IPS-20b (cell line): Measurements from ENCODE around the gene EVL.

Source experiments
- H3K27ac ChIP-seq: one replicate; pipeline ENCODE4 v1.5.1; 2013; ENCODE audit warnings: low read length
- H3K27me3 ChIP-seq: 2 replicates; pipeline ENCODE4 v1.6.1; 2013; ENCODE audit warnings: mild to moderate bottlenecking, low read length, inconsistent platforms; ENCODE audit not compliant: insufficient read depth
- H3K36me3 ChIP-seq: 2 replicates; pipeline ENCODE4 v1.6.1; 2013; ENCODE audit warnings: low read depth, mild to moderate bottlenecking, inconsistent platforms, low read length, moderate library complexity; ENCODE audit not compliant: insufficient read depth
- H3K4me1 ChIP-seq: 2 replicates; pipeline ENCODE4 v1.6.1; 2013; ENCODE audit warnings: mild to moderate bottlenecking, control low read depth, inconsistent platforms, low read length, moderate library complexity; ENCODE audit not compliant: insufficient read depth
- H3K4me3 ChIP-seq: 2 replicates; pipeline ENCODE4 v1.5.1; 2013; ENCODE audit warnings: mild to moderate bottlenecking, low read length, inconsistent platforms
- H3K9ac ChIP-seq: 2 replicates; pipeline ENCODE4 v1.6.1; 2013; ENCODE audit warnings: low read depth, mild to moderate bottlenecking, inconsistent platforms, low read length, moderate library complexity
- H3K9me3 ChIP-seq: 2 replicates; pipeline ENCODE4 v1.6.1; 2013; ENCODE audit warnings: mild to moderate bottlenecking, low read depth, low read length, inconsistent platforms; ENCODE audit not compliant: insufficient read depth

EVL gene

DNA sequence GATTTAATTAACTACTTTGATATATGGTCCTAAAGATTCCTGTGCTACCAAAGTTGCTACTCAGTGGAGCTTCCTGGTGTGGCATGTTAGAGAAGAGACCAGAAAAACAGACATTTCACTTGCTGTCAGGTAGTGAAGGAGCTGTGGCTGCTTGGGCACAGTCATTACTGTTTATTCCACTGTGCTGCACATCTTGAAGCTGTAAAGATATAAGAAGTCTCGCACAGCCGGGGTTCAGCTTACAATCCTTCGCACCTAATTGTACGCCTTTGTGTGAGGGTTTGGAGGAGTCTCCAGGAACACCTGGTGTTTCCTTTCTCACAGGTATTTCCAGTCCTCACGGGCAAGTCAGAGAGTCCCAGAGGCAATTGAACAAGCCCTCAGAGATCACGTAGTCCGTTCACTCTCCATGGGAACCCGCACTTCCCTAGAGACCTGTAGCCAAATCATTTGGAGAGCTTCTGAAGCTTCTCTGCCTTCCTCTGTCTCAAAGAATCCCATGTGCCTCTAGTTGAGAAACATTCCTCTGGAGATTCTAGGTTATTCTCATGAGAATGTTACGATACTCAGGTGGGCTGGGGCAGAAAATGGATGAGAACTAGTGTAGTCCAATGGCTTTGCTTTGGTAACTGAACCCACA, 4.1 kb downstream of the EVL start:
- H3K4me1 ChIP-seq, result peaks cover 4% of the 10 kb centered on the region; the same call in 1 of the 2 replicates
- H3K27me3 ChIP-seq, result no peaks in the 10 kb centered on the region
- H3K9me3 ChIP-seq, result no peaks in the 10 kb centered on the region
- H3K4me3 ChIP-seq, result no peak overlapping the region
- H3K36me3 ChIP-seq, result no peaks in the 10 kb centered on the region
- no peak overlapping the region for H3K9ac ChIP-seq
- H3K27ac ChIP-seq, result no peak overlapping the region

DNA sequence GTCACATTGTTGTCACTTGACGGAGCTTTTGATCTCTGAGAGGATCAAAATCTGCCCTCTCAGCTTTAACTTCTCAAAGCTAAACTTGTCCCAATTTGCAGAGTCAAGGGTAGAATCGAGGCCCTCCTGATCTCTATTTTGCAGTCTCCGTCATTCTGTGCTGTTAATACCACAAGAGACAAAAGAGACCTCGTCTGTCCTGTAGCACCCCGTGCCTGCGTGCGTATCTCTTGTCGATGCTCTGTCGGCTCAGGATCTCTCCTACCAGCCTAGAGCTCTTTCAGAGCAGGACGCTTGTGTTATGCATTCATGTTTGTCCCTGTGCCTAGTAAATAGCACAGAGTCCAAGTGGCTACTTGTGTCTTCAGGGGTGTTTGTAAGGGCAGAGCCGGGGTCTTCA, 5.1 kb downstream of the EVL start:
- Histone ChIP-seq H3K4me1 (peaks cover 2% of the 10 kb centered on the region; the same call in 1 of the 2 replicates), H3K36me3 (no peaks in the 10 kb centered on the region), H3K27ac (no peak overlapping the region), H3K9ac (no peak overlapping the region), H3K9me3 (no peaks in the 10 kb centered on the region), H3K4me3 (no peak overlapping the region), H3K27me3 (no peaks in the 10 kb centered on the region)

DNA sequence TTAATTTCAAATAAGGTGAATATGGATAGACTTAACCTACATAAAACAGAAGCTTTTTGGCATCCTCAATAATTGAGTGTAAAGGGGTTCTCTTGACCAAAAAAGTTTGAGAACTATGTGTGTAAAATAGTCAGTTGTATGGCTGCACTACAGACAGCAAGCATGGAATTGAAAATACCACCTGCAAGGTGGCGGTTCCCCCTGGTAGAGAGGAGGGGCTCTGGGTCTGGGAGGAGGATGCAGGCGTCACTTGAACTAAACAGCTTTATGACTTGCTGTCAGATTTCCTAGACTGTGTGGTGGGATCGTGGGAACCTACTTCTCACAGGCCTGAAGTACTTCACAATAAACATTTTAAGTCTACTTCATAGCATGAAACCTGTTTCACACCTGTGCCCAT, 6.3 kb downstream of the EVL start:
- Histone ChIP-seq H3K4me3 (no peak overlapping the region), H3K27ac (no peak overlapping the region), H3K27me3 (no peaks in the 10 kb centered on the region), H3K36me3 (no peaks in the 10 kb centered on the region), H3K9ac (no peak overlapping the region), H3K9me3 (no peaks in the 10 kb centered on the region), H3K4me1 (no peaks in the 10 kb centered on the region)

DNA sequence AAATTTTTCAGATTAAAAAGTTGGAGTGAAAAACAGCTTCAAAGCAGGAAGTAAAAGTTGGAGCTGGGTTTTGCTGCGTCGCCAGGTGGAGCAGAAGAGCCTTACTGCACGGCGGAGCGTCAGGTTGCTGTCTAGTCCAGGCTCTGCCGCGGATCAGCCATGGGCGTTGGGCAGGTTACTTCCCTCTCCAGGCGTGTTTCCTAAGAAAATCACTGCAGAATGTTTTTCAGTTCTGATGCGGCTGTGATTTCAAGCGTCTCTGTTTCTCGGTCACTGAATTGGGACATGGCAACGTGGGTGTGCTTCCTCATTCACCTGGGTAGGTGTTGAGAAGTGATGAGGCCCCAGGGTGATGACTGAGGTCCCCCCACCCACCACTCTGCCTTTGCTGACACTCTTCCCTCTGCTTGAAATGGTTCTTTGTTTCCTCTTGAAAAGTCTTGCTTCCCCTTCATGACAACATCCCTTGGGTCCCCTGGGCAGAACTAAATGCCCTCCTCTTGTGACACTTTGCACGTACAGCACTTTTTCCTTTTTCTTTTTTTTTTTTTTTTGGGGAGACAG, 7.6 kb downstream of the EVL start:
- Histone ChIP-seq H3K9ac (no peak overlapping the region), H3K27ac (no peak overlapping the region), H3K27me3 (no peaks in the 10 kb centered on the region), H3K36me3 (no peaks in the 10 kb centered on the region), H3K9me3 (no peaks in the 10 kb centered on the region), H3K4me1 (no peaks in the 10 kb centered on the region), H3K4me3 (no peak overlapping the region)

DNA sequence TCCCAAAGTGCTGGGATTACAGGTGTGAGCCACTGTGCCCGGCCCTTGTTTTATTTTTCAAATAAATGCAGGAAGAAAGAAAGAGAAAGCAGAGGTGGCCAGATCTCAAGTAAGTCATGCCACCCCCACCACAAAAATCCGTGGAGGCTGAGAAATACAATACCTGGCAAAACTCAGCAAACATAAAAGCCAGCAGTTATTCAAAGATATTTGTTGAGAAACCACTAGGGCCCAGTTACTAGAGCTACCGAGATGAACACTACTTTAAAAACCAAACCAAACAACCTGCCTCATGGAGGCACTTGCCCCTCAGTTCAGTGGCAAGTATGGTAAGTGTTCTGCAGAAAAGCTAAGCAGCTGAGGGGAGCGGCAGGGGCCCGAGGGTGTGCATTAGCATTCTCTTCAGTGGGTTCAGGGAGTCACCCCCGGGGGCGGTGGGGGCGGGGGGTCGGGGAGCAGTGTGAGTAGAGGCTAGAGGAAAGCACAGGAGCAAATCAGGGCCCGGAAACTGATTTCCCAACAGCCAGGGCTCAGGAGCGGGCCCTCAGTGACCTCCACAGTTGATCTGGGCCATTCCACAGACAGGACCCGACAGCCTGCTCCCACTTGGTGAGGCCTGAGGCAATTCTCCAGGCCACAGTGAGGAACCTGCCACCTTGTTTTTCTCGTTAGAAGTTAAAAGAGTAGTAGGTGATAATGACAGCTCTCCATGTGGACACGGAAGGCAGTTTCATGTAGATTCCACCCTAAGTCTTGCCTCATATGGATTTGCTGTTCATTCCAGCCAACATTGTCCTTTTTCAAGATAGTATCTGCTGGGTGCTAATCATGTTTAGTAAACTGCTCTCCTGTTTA, 8.6 kb downstream of the EVL start:
- Histone ChIP-seq H3K4me3 (no peak overlapping the region), H3K9me3 (no peaks in the 10 kb centered on the region), H3K4me1 (peaks cover 2% of the 10 kb centered on the region; the same call in 1 of the 2 replicates), H3K9ac (no peak overlapping the region), H3K27ac (no peak overlapping the region), H3K36me3 (no peaks in the 10 kb centered on the region), H3K27me3 (no peaks in the 10 kb centered on the region)

DNA sequence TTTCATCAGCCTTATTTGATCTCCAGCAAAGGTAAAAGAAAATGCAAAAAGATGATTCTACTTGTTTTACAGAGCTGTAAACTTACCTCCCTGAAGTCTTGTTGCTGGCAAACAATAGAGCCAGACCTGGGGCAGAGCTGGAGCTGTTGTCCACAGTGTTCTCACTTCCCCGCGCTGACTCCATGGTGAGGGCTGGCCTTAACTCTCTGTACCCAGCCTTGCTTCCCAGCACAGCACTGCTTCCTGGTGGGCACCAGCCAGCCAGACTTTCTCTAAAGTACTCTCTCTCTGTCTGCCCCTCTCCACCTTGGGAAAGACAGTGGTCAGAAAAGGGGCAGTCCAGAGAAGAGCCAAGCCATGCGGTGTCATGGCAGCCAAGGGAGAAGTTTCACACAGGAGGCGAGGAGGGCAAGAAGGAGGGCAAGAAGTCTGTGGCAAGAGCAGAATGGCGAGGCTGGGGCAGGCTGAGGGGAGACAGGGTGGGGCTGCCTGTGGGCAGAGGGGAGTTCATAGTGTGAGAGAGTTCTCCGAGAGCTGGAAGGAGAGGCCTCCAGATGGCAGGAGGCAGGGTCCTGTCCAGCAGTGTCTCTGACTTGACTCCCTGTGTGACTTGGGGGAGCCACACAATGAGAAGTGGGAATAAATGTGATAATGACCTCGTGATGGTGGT, 9.3 kb downstream of the EVL start:
- Histone ChIP-seq H3K27ac (no peak overlapping the region), H3K4me3 (no peak overlapping the region), H3K4me1 (peaks cover 9% of the 10 kb centered on the region), H3K9me3 (no peaks in the 10 kb centered on the region), H3K36me3 (no peaks in the 10 kb centered on the region), H3K27me3 (no peaks in the 10 kb centered on the region), H3K9ac (no peak overlapping the region)

DNA sequence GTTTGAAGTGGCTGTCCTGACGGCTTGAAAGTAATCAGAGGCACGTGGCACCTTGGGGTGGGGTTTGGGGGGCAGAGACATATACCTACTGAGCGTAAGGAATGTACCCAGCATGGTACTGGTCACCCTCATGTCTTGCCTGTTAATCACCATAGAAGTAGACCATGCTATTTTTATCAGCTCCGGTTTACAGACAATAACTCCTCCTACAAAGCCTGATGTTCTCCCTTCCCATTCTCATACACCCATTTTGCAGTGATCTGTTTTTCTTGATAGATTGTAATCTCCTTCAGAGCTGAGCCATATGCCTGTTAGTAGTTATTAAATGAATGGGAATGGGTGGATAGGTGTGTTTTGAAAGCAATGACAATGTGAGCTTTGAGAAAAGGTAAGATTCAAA, 10.5 kb downstream of the EVL start:
- Histone ChIP-seq H3K4me1 (peaks cover 12% of the 10 kb centered on the region), H3K27ac (no peak overlapping the region), H3K9me3 (no peaks in the 10 kb centered on the region), H3K36me3 (no peaks in the 10 kb centered on the region), H3K27me3 (no peaks in the 10 kb centered on the region), H3K4me3 (no peak overlapping the region), H3K9ac (no peak overlapping the region)

DNA sequence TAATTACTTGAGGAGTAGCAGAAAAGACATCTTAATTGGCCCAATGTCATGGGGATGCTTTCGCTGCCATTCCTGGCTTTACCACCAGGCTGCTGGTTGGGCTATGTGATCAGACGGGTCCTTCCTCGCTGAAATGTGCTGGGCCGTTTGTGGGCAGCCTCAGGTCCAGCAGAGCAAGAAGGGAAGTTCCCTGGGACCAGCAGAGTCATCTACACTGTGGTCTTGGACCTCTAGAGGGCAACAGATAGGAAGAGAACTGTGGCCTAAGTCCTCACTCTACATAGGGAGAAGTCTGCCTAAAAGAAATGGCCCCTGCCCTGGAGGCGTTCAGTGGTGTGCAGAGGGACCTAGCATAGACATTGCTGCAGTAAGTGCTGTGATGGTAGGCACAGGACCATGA, 10.9 kb downstream of the EVL start:
- Histone ChIP-seq H3K36me3 (no peaks in the 10 kb centered on the region), H3K4me1 (peaks cover 12% of the 10 kb centered on the region)

DNA sequence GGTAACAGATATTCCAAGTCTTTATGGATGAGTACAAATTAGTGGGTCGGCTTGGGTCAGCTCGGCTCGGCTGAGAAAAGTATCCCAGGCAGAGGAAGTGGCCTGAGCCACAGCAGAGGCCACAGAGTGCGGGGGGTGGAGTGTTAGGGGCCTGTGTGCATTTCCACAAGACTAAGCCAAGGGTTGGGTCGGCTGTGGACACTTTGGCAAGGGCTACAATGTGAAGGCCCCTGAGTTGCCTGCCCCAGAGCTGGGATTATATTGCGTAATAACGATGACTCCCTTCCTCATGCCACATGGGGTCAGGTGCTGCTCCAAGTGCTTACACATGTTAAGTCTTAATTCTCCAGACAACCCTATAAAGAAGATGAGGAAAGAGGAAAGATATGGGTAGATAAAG, 11.4 kb downstream of the EVL start:
- no peaks in the 10 kb centered on the region for H3K27me3 ChIP-seq
- H3K9me3 ChIP-seq, result no peaks in the 10 kb centered on the region
- H3K4me3 ChIP-seq, result no peak overlapping the region
- no peak overlapping the region for H3K27ac ChIP-seq
- no peaks in the 10 kb centered on the region for H3K36me3 ChIP-seq
- no peak overlapping the region for H3K9ac ChIP-seq
- H3K4me1 ChIP-seq, result peaks cover 12% of the 10 kb centered on the region

More for the DNA sequence above, 10.9 kb downstream of the EVL start:
- Histone ChIP-seq H3K27me3 (no peaks in the 10 kb centered on the region), H3K27ac (no peak overlapping the region), H3K4me3 (no peak overlapping the region), H3K9ac (no peak overlapping the region), H3K9me3 (no peaks in the 10 kb centered on the region)

DNA sequence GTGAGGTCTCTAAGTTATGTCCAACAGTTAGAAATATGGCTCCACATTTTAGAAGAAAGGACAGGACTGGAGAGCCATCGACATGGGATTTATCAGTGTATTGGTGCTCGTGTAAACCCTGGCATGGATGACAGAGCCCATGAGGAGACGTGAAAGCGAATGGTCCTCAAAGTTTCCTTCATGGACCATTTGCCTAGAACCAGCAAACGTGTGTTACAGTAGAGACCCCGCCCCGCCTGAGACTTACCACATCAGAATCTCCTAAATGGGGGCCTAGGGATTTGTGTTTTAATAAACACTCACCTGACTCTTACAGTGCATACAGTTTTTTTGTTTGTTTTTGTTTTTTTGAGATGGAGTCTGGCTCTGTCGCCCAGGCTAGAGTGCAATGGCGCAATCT, 12.2 kb downstream of the EVL start:
- Histone ChIP-seq H3K27me3 (no peaks in the 10 kb centered on the region), H3K4me3 (no peak overlapping the region), H3K36me3 (no peaks in the 10 kb centered on the region), H3K4me1 (peaks cover 12% of the 10 kb centered on the region), H3K9me3 (no peaks in the 10 kb centered on the region), H3K9ac (no peak overlapping the region), H3K27ac (no peak overlapping the region)

DNA sequence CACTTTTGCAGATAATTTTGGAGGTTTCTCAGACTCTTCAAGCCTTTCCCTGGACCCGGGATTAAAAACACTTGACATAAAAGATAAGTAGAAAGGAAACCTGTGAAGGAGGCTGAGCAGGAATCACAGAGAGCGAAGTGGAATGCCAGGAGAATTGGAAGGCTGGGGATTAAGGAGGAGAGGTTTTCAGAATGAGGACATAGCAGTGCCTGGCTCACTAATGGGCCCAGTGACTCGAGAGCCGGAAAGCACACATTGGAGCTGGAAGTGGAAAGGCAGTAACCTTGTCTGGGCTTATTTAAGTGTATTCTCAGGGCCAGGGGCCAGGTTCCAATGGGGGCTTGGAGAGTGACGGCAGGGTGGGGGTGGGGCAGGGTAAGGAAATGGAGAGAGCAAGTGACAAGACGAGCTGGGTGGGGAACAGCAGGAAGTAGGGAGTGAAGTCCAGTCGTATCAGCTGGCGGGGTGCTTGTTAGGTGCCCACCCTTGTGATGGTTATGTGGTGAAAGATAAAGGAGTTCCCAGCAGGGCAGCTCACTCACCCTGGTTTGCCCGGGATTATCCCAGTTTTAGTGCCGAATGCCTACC, 13.1 kb downstream of the EVL start:
- Histone ChIP-seq H3K36me3 (no peaks in the 10 kb centered on the region), H3K27ac (no peak overlapping the region), H3K4me1 (peaks cover 12% of the 10 kb centered on the region), H3K9me3 (no peaks in the 10 kb centered on the region), H3K9ac (no peak overlapping the region), H3K27me3 (no peaks in the 10 kb centered on the region), H3K4me3 (no peak overlapping the region)
